ENCODE measurements around the gene SAMHD1.

- TF ChIP-seq CTCF (IDR thresholded peaks at IDR 0.05; ENCODE audit: low read depth, low read length, missing input control) (no peak), HNF4G (IDR thresholded peaks at IDR 0.05) (no peak), SP1 (IDR thresholded peaks at IDR 0.05) (no peak), RAD21 (IDR thresholded peaks at IDR 0.05) (no peak), FOXA1 (IDR thresholded peaks at IDR 0.05) (no peak), TAF1 (conservative IDR thresholded peaks at IDR 0.05) (no peak), REST (IDR thresholded peaks at IDR 0.05) (no peak), MAX (IDR thresholded peaks at IDR 0.05) (no peak), ATF3 (IDR thresholded peaks at IDR 0.05) (no peak), JUND (IDR thresholded peaks at IDR 0.05) (no peak), EGR1 (IDR thresholded peaks at IDR 0.05; ENCODE audit: low read depth in 2 of 2) (no peak), ZBTB33 (IDR thresholded peaks at IDR 0.05) (no peak)
These were observed 60.9 kb downstream of the SAMHD1 start for GRCh38 chr20:36890586-36890985.
